COLO668 (cell line): Measurements from ENCODE around the gene SCNN1A.

Experiments used
- DNase-seq: peaks from one replicate; lab custom pipeline; 2025; ENCODE audit not compliant: unreplicated experiment; lab: John Stamatoyannopoulos, UW

The SCNN1A gene

GRCh38 chr12:6369916-6370575 is 5.3 kb downstream of the SCNN1A start:
- DNase-seq = no peak

- peak; percentile 2 for DNase-seq
Measured at GRCh38 chr12:6368906-6369525, 6.3 kb downstream of the SCNN1A start.

GRCh38 chr12:6367969-6368892 is 7.1 kb downstream of the SCNN1A start:
- DNase-seq = peak; percentile 2

- DNase-seq = no peak
Measured at GRCh38 chr12:6367065-6367968, 8.0 kb downstream of the SCNN1A start.

- DNase-seq = no peak
Measured at GRCh38 chr12:6364044-6364374, 11.4 kb downstream of the SCNN1A start.

GRCh38 chr12:6363330-6364043 is 11.9 kb downstream of the SCNN1A start:
- DNase-seq = peak; percentile 46

GRCh38 chr12:6363010-6363329 is 12.4 kb downstream of the SCNN1A start:
- no peak for DNase-seq

- DNase-seq = no peak
Measured at GRCh38 chr12:6362403-6362802, 13.0 kb downstream of the SCNN1A start.

- DNase-seq = no peak
Measured at GRCh38 chr12:6361834-6362233, 13.5 kb downstream of the SCNN1A start.

- DNase-seq = no peak
Measured at GRCh38 chr12:6360578-6361490, 14.5 kb downstream of the SCNN1A start.

GRCh38 chr12:6360080-6360571 is 15.2 kb downstream of the SCNN1A start:
- no peak for DNase-seq

GRCh38 chr12:6358881-6359280 is 16.5 kb downstream of the SCNN1A start:
- DNase-seq = no peak

- DNase-seq = no peak
Measured at GRCh38 chr12:6356374-6356820, 19.0 kb downstream of the SCNN1A start.

- DNase-seq = no peak
Measured at GRCh38 chr12:6355491-6356373, 19.6 kb downstream of the SCNN1A start.

- no peak for DNase-seq
Measured at GRCh38 chr12:6354495-6355393, 20.6 kb downstream of the SCNN1A start.

- no peak for DNase-seq
Measured at GRCh38 chr12:6352193-6353173, 22.9 kb downstream of the SCNN1A start.
